ENCODE results near the gene SH3TC1.

The SH3TC1 gene

GRCh38 chr4:8185295-8185694 lies 13.8 kb upstream of the SH3TC1 start:
- Histone ChIP-seq H3K27me3 (ENCODE audit: control insufficient read depth, insufficient read depth, low read length) (no peaks in the 10 kb centered on the region), H3K4me1 (ENCODE audit: control insufficient read depth, insufficient read depth, low read length) (no peaks in the 10 kb centered on the region), H3K36me3 (ENCODE audit: control insufficient read depth, insufficient read depth, low read length) (no peaks in the 10 kb centered on the region)

GRCh38 chr4:8185930-8186329 lies 13.2 kb upstream of the SH3TC1 start:
- H3K4me3 ChIP-seq (ENCODE audit: low read depth, low read length), result no peak overlapping the region
- H3K36me3 ChIP-seq (ENCODE audit: control insufficient read depth, insufficient read depth, low read length), result no peaks in the 10 kb centered on the region
- H3K27me3 ChIP-seq (ENCODE audit: control insufficient read depth, insufficient read depth, low read length), result no peaks in the 10 kb centered on the region
- no peaks in the 10 kb centered on the region for H3K9me3 ChIP-seq (ENCODE audit: control insufficient read depth, insufficient read depth, low read length)
- H3K4me1 ChIP-seq (ENCODE audit: control insufficient read depth, insufficient read depth, low read length), result no peaks in the 10 kb centered on the region
- H3K9ac ChIP-seq (ENCODE audit: low read depth, low read length), result no peak overlapping the region

More at GRCh38 chr4:8185295-8185694, 13.8 kb upstream of the SH3TC1 start:
- Histone ChIP-seq H3K9ac (ENCODE audit: low read depth, low read length) (no peak overlapping the region), H3K4me3 (ENCODE audit: low read depth, low read length) (no peak overlapping the region), H3K9me3 (ENCODE audit: control insufficient read depth, insufficient read depth, low read length) (no peaks in the 10 kb centered on the region)

GRCh38 chr4:8188085-8188484 lies 11.0 kb upstream of the SH3TC1 start:
- no peaks in the 10 kb centered on the region for H3K27me3 ChIP-seq (ENCODE audit: control insufficient read depth, insufficient read depth, low read length)
- H3K36me3 ChIP-seq (ENCODE audit: control insufficient read depth, insufficient read depth, low read length), result no peaks in the 10 kb centered on the region
- H3K4me3 ChIP-seq (ENCODE audit: low read depth, low read length), result no peak overlapping the region
- no peaks in the 10 kb centered on the region for H3K9me3 ChIP-seq (ENCODE audit: control insufficient read depth, insufficient read depth, low read length)
- no peak overlapping the region for H3K9ac ChIP-seq (ENCODE audit: low read depth, low read length)
- H3K4me1 ChIP-seq (ENCODE audit: control insufficient read depth, insufficient read depth, low read length), result no peaks in the 10 kb centered on the region

GRCh38 chr4:8188743-8189550 lies 10.1 kb upstream of the SH3TC1 start:
- Histone ChIP-seq H3K4me3 (ENCODE audit: low read depth, low read length) (no peak overlapping the region), H3K36me3 (ENCODE audit: control insufficient read depth, insufficient read depth, low read length) (no peaks in the 10 kb centered on the region), H3K9me3 (ENCODE audit: control insufficient read depth, insufficient read depth, low read length) (no peaks in the 10 kb centered on the region), H3K27me3 (ENCODE audit: control insufficient read depth, insufficient read depth, low read length) (no peaks in the 10 kb centered on the region), H3K4me1 (ENCODE audit: control insufficient read depth, insufficient read depth, low read length) (no peaks in the 10 kb centered on the region), H3K9ac (ENCODE audit: low read depth, low read length) (no peak overlapping the region)

- Histone ChIP-seq H3K36me3 (ENCODE audit: control insufficient read depth, insufficient read depth, low read length) (no peaks in the 10 kb centered on the region), H3K9me3 (ENCODE audit: control insufficient read depth, insufficient read depth, low read length) (no peaks in the 10 kb centered on the region), H3K9ac (ENCODE audit: low read depth, low read length) (no peak overlapping the region), H3K27me3 (ENCODE audit: control insufficient read depth, insufficient read depth, low read length) (no peaks in the 10 kb centered on the region), H3K4me3 (ENCODE audit: low read depth, low read length) (no peak overlapping the region), H3K4me1 (ENCODE audit: control insufficient read depth, insufficient read depth, low read length) (no peaks in the 10 kb centered on the region)
Observed at GRCh38 chr4:8189551-8190466, 9.3 kb upstream of the SH3TC1 start.

GRCh38 chr4:8191136-8191747 lies 7.8 kb upstream of the SH3TC1 start:
- Histone ChIP-seq H3K9me3 (ENCODE audit: control insufficient read depth, insufficient read depth, low read length) (no peaks in the 10 kb centered on the region), H3K9ac (ENCODE audit: low read depth, low read length) (no peak overlapping the region), H3K36me3 (ENCODE audit: control insufficient read depth, insufficient read depth, low read length) (no peaks in the 10 kb centered on the region), H3K27me3 (ENCODE audit: control insufficient read depth, insufficient read depth, low read length) (no peaks in the 10 kb centered on the region), H3K4me1 (ENCODE audit: control insufficient read depth, insufficient read depth, low read length) (no peaks in the 10 kb centered on the region), H3K4me3 (ENCODE audit: low read depth, low read length) (no peak overlapping the region)

- no peaks in the 10 kb centered on the region for H3K27me3 ChIP-seq (ENCODE audit: control insufficient read depth, insufficient read depth, low read length)
- no peaks in the 10 kb centered on the region for H3K9me3 ChIP-seq (ENCODE audit: control insufficient read depth, insufficient read depth, low read length)
- H3K4me1 ChIP-seq (ENCODE audit: control insufficient read depth, insufficient read depth, low read length), result no peaks in the 10 kb centered on the region
- no peak overlapping the region for H3K9ac ChIP-seq (ENCODE audit: low read depth, low read length)
- no peaks in the 10 kb centered on the region for H3K36me3 ChIP-seq (ENCODE audit: control insufficient read depth, insufficient read depth, low read length)
- H3K4me3 ChIP-seq (ENCODE audit: low read depth, low read length), result no peak overlapping the region
Observed at GRCh38 chr4:8192748-8193738, 6.0 kb upstream of the SH3TC1 start.

GRCh38 chr4:8194306-8195242 lies 4.5 kb upstream of the SH3TC1 start:
- Histone ChIP-seq H3K27me3 (ENCODE audit: control insufficient read depth, insufficient read depth, low read length) (no peaks in the 10 kb centered on the region), H3K4me1 (ENCODE audit: control insufficient read depth, insufficient read depth, low read length) (no peaks in the 10 kb centered on the region)

GRCh38 chr4:8195431-8195830 lies 3.7 kb upstream of the SH3TC1 start:
- Histone ChIP-seq H3K36me3 (ENCODE audit: control insufficient read depth, insufficient read depth, low read length) (no peaks in the 10 kb centered on the region), H3K27me3 (ENCODE audit: control insufficient read depth, insufficient read depth, low read length) (no peaks in the 10 kb centered on the region), H3K4me3 (ENCODE audit: low read depth, low read length) (no peak overlapping the region), H3K9me3 (ENCODE audit: control insufficient read depth, insufficient read depth, low read length) (no peaks in the 10 kb centered on the region), H3K9ac (ENCODE audit: low read depth, low read length) (no peak overlapping the region), H3K4me1 (ENCODE audit: control insufficient read depth, insufficient read depth, low read length) (no peaks in the 10 kb centered on the region)

More at GRCh38 chr4:8194306-8195242, 4.5 kb upstream of the SH3TC1 start:
- H3K9me3 ChIP-seq (ENCODE audit: control insufficient read depth, insufficient read depth, low read length), result no peaks in the 10 kb centered on the region
- no peak overlapping the region for H3K9ac ChIP-seq (ENCODE audit: low read depth, low read length)
- no peak overlapping the region for H3K4me3 ChIP-seq (ENCODE audit: low read depth, low read length)
- no peaks in the 10 kb centered on the region for H3K36me3 ChIP-seq (ENCODE audit: control insufficient read depth, insufficient read depth, low read length)

GRCh38 chr4:8195841-8196458 lies 3.1 kb upstream of the SH3TC1 start:
- Histone ChIP-seq H3K9ac (ENCODE audit: low read depth, low read length) (no peak overlapping the region), H3K36me3 (ENCODE audit: control insufficient read depth, insufficient read depth, low read length) (no peaks in the 10 kb centered on the region), H3K4me3 (ENCODE audit: low read depth, low read length) (no peak overlapping the region), H3K9me3 (ENCODE audit: control insufficient read depth, insufficient read depth, low read length) (no peaks in the 10 kb centered on the region), H3K4me1 (ENCODE audit: control insufficient read depth, insufficient read depth, low read length) (no peaks in the 10 kb centered on the region), H3K27me3 (ENCODE audit: control insufficient read depth, insufficient read depth, low read length) (no peaks in the 10 kb centered on the region)

All from iPS-15b (cell line).